Progenitor cell of endocrine pancreas (in vitro differentiated cells): ENCODE measurements around the gene C21orf58. TPM values are rescaled to one million over a fixed set of nuclear protein-coding genes. Genes with fewer than 3 reads are reported as not detected.
A peak's percentile ranks its signal among the peaks of the same experiment; 100 is the strongest.

Source experiments
- DNase-seq: peaks from one replicate; pipeline ENCODE4 v3.0.0; 2021; ENCODE audit warnings: low spot score; ENCODE audit not compliant: unreplicated experiment
- H3K27ac Mint-ChIP-seq: 2 replicates; pipeline ENCODE4 v1.8.0; 2021; ENCODE audit warnings: mild to moderate bottlenecking, moderate library complexity, mixed read lengths
- H3K27me3 Mint-ChIP-seq: 2 replicates; pipeline ENCODE4 v1.8.0; 2021; ENCODE audit warnings: mixed read lengths
- H3K36me3 Mint-ChIP-seq: 2 replicates; pipeline ENCODE4 v1.8.0; 2022; ENCODE audit warnings: mixed read lengths; ENCODE audit not compliant: insufficient read depth
- H3K4me1 Mint-ChIP-seq: 2 replicates; pipeline ENCODE4 v1.8.0; 2021; ENCODE audit warnings: low read depth, mixed read lengths
- H3K4me3 Mint-ChIP-seq: 2 replicates; pipeline ENCODE4 v1.8.0; 2021; ENCODE audit warnings: low read depth, mild to moderate bottlenecking, moderate library complexity, mixed read lengths
- H3K9me3 Mint-ChIP-seq: 2 replicates; pipeline ENCODE4 v1.8.0; 2021; ENCODE audit warnings: low read depth, mixed read lengths
- total RNA-seq: library from RNA; stranded (reverse); gene quantifications from 2 replicates; pipeline ENCODE4 v1.2.1, GENCODE V29; 2021
- TF ChIP-seq, protein P1 (sequence below): fragments of 200-600 bp; sonication (generic); IDR thresholded peaks from one replicate; pipeline ENCODE4 v1.5.0; 2021; ENCODE audit warnings: antibody characterized with exemption, mild to moderate bottlenecking; ENCODE audit not compliant: unreplicated experiment

The C21orf58 gene
- total RNA-seq, 1 donor from 2014 or later: 31.5 TPM

DNA sequence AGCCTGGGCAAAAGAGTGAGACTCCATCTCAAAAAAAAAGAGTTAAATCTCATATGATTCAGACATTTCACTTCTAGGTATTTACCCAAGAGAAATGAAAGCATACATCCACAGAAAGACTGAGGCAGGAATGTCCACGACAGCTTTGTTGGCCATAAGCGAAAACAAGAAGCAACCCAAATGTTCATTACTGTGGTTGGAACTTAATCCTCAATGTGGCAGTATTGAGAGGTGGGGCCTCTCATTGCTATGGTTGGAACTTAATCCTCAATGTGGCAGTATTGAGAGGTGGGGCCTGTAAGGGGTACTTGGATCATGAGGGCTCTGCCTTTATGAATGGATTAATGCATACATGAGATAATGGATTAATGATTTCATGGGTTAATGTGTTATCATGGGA is 15.2 kb downstream of the C21orf58 start:
- Mint-ChIP-seq H3K36me3 (peaks cover 24% of the 10 kb centered on the region), H3K27ac (no peak overlapping the region)
- no peak for DNase-seq

GRCh38 chr21:46307625-46308024 is 16.0 kb downstream of the C21orf58 start:
- no peak for DNase-seq
- Mint-ChIP-seq H3K4me3 (no peak overlapping the region), H3K27ac (peak overlapping the region; percentile 0), H3K36me3 (peaks cover 24% of the 10 kb centered on the region), H3K27me3 (no peaks in the 10 kb centered on the region), H3K4me1 (no peaks in the 10 kb centered on the region), H3K9me3 (no peaks in the 10 kb centered on the region)
- TF ChIP-seq, protein P1, sequence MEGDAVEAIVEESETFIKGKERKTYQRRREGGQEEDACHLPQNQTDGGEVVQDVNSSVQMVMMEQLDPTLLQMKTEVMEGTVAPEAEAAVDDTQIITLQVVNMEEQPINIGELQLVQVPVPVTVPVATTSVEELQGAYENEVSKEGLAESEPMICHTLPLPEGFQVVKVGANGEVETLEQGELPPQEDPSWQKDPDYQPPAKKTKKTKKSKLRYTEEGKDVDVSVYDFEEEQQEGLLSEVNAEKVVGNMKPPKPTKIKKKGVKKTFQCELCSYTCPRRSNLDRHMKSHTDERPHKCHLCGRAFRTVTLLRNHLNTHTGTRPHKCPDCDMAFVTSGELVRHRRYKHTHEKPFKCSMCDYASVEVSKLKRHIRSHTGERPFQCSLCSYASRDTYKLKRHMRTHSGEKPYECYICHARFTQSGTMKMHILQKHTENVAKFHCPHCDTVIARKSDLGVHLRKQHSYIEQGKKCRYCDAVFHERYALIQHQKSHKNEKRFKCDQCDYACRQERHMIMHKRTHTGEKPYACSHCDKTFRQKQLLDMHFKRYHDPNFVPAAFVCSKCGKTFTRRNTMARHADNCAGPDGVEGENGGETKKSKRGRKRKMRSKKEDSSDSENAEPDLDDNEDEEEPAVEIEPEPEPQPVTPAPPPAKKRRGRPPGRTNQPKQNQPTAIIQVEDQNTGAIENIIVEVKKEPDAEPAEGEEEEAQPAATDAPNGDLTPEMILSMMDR: no peak

More for the DNA sequence above, 15.2 kb downstream of the C21orf58 start:
- Mint-ChIP-seq H3K27me3 (no peaks in the 10 kb centered on the region), H3K9me3 (no peaks in the 10 kb centered on the region), H3K4me1 (no peaks in the 10 kb centered on the region), H3K4me3 (no peak overlapping the region)
- TF ChIP-seq, protein P1: no peak

- TF ChIP-seq, protein P1: no peak
- Mint-ChIP-seq H3K36me3 (peaks cover 26% of the 10 kb centered on the region), H3K4me3 (no peak overlapping the region), H3K27ac (no peak overlapping the region), H3K27me3 (no peaks in the 10 kb centered on the region), H3K4me1 (no peaks in the 10 kb centered on the region), H3K9me3 (no peaks in the 10 kb centered on the region)
- DNase-seq: no peak
These were observed 18.7 kb downstream of the C21orf58 start for GRCh38 chr21:46304955-46305354.

- Mint-ChIP-seq H3K4me1 (no peaks in the 10 kb centered on the region), H3K27me3 (no peaks in the 10 kb centered on the region), H3K9me3 (no peaks in the 10 kb centered on the region), H3K36me3 (peaks cover 30% of the 10 kb centered on the region), H3K27ac (no peak overlapping the region), H3K4me3 (no peak overlapping the region)
- TF ChIP-seq, protein P1: no peak
- DNase-seq: no peak
These were observed 19.2 kb downstream of the C21orf58 start for GRCh38 chr21:46304437-46304836.

- Mint-ChIP-seq H3K27ac (no peak overlapping the region), H3K4me1 (no peaks in the 10 kb centered on the region), H3K9me3 (no peaks in the 10 kb centered on the region), H3K4me3 (no peak overlapping the region), H3K36me3 (peaks cover 24% of the 10 kb centered on the region), H3K27me3 (no peaks in the 10 kb centered on the region)
- TF ChIP-seq, protein P1: no peak
- DNase-seq: no peak
These were observed 21.9 kb downstream of the C21orf58 start for GRCh38 chr21:46301759-46302158.
